ENCODE results near the gene HDAC4.

Gene HDAC4

DNA sequence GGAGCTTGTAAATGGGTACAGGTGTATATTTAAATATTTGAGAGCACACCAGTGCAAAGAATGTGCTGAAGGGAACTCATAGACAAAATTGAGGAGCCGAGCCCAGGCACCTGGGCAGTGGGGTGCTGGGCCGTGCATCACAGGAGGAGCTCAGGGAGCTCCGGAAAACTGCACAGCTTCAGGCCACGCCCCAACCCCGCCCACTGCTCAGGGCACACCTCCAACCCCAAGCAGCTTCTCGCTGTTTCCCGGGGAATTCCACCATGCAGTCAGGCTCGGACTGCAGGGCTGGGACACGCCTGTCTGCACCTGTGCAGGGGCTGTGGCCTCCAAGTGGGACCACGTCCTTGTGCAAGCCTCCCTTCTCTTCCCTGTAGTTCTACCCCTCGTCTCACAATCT is 243.0 kb downstream of the HDAC4 start:
- H3K9me3 ChIP-seq (ENCODE audit: insufficient read depth, low read depth, low read length), result no peaks in the 10 kb centered on the region
- no peak overlapping the region for H3K4me2 ChIP-seq (ENCODE audit: low read depth, low read length, poor library complexity, severe bottlenecking)

DNA sequence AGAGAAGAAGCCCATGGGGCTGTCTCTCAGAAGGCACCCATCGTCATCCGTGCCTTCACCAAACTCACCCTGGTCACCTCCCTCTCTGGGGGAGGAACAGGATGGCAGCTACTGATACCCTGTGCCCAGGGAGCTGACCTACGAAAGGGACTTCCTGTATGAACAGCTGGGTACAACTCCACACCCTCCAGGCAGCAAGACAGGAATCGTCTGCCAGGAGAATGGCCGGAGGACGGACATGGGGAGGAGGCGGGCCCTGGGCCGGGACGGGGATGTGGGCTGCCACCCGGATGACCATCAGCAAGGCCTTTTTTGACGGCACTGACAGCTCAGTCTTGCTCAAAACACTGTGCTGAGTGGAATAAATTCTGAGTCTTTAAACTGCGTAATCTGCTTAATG is 243.6 kb downstream of the HDAC4 start:
- Histone ChIP-seq H4K20me1 (ENCODE audit: insufficient read depth, low read length, poor library complexity, severe bottlenecking) (no peaks in the 10 kb centered on the region), H3K9me2 (replicated peaks; ENCODE audit: low read depth, low read length) (no peaks in the 10 kb centered on the region), H3K9ac (ENCODE audit: low read depth, low read length, poor library complexity, severe bottlenecking) (no peak overlapping the region), H2AFZ (ENCODE audit: low read length) (no peak overlapping the region), H3K4me3 (ENCODE audit: low read length, poor library complexity, severe bottlenecking) (no peak overlapping the region), H3K4me2 (ENCODE audit: low read depth, low read length, poor library complexity, severe bottlenecking) (no peak overlapping the region), H3K27me3 (ENCODE audit: insufficient read depth, low read length, poor library complexity, severe bottlenecking) (no peaks in the 10 kb centered on the region), H3F3A (ENCODE audit: low read depth) (no peaks in the 10 kb centered on the region), H3K9me3 (ENCODE audit: insufficient read depth, low read depth, low read length) (no peaks in the 10 kb centered on the region), H3K4me1 (ENCODE audit: insufficient read depth, low read length, poor library complexity, severe bottlenecking) (no peaks in the 10 kb centered on the region), H3K36me3 (ENCODE audit: insufficient read depth, low read length) (peaks cover 15% of the 10 kb centered on the region; the same call in 1 of the 2 replicates), H3K79me2 (ENCODE audit: insufficient read depth, low read length) (no peaks in the 10 kb centered on the region)
- no peak for TF ChIP-seq EZH2phosphoT487 (IDR thresholded peaks at IDR 0.05; ENCODE audit: borderline replicate concordance)
- TF ChIP-seq, protein P1, sequence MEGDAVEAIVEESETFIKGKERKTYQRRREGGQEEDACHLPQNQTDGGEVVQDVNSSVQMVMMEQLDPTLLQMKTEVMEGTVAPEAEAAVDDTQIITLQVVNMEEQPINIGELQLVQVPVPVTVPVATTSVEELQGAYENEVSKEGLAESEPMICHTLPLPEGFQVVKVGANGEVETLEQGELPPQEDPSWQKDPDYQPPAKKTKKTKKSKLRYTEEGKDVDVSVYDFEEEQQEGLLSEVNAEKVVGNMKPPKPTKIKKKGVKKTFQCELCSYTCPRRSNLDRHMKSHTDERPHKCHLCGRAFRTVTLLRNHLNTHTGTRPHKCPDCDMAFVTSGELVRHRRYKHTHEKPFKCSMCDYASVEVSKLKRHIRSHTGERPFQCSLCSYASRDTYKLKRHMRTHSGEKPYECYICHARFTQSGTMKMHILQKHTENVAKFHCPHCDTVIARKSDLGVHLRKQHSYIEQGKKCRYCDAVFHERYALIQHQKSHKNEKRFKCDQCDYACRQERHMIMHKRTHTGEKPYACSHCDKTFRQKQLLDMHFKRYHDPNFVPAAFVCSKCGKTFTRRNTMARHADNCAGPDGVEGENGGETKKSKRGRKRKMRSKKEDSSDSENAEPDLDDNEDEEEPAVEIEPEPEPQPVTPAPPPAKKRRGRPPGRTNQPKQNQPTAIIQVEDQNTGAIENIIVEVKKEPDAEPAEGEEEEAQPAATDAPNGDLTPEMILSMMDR (conservative IDR thresholded peaks at IDR 0.05; ENCODE audit: low read length), result no peak

More for the DNA sequence above, 243.0 kb downstream of the HDAC4 start:
- Histone ChIP-seq H3K4me1 (ENCODE audit: insufficient read depth, low read length, poor library complexity, severe bottlenecking) (no peaks in the 10 kb centered on the region), H3K79me2 (ENCODE audit: insufficient read depth, low read length) (no peaks in the 10 kb centered on the region), H2AFZ (ENCODE audit: low read length) (no peak overlapping the region), H4K20me1 (ENCODE audit: insufficient read depth, low read length, poor library complexity, severe bottlenecking) (no peaks in the 10 kb centered on the region), H3K4me3 (ENCODE audit: low read length, poor library complexity, severe bottlenecking) (no peak overlapping the region), H3K27me3 (ENCODE audit: insufficient read depth, low read length, poor library complexity, severe bottlenecking) (no peaks in the 10 kb centered on the region), H3K9me2 (replicated peaks; ENCODE audit: low read depth, low read length) (no peaks in the 10 kb centered on the region), H3F3A (ENCODE audit: low read depth) (no peaks in the 10 kb centered on the region), H3K36me3 (ENCODE audit: insufficient read depth, low read length) (peaks cover 19% of the 10 kb centered on the region; the same call in 1 of the 2 replicates), H3K9ac (ENCODE audit: low read depth, low read length, poor library complexity, severe bottlenecking) (no peak overlapping the region)
- TF ChIP-seq, protein P1 (conservative IDR thresholded peaks at IDR 0.05; ENCODE audit: low read length), result no peak
- no peak for TF ChIP-seq EZH2phosphoT487 (IDR thresholded peaks at IDR 0.05; ENCODE audit: borderline replicate concordance)

- Histone ChIP-seq H4K20me1 (ENCODE audit: insufficient read depth, low read length, poor library complexity, severe bottlenecking) (no peaks in the 10 kb centered on the region), H3F3A (ENCODE audit: low read depth) (no peaks in the 10 kb centered on the region), H3K4me1 (ENCODE audit: insufficient read depth, low read length, poor library complexity, severe bottlenecking) (no peaks in the 10 kb centered on the region), H3K9ac (ENCODE audit: low read depth, low read length, poor library complexity, severe bottlenecking) (no peak overlapping the region), H3K27me3 (ENCODE audit: insufficient read depth, low read length, poor library complexity, severe bottlenecking) (no peaks in the 10 kb centered on the region), H2AFZ (ENCODE audit: low read length) (no peak overlapping the region), H3K9me3 (ENCODE audit: insufficient read depth, low read depth, low read length) (no peaks in the 10 kb centered on the region), H3K4me3 (ENCODE audit: low read length, poor library complexity, severe bottlenecking) (no peak overlapping the region), H3K79me2 (ENCODE audit: insufficient read depth, low read length) (no peaks in the 10 kb centered on the region), H3K9me2 (replicated peaks; ENCODE audit: low read depth, low read length) (no peaks in the 10 kb centered on the region), H3K36me3 (ENCODE audit: insufficient read depth, low read length) (peaks cover 14% of the 10 kb centered on the region; the same call in 1 of the 2 replicates), H3K4me2 (ENCODE audit: low read depth, low read length, poor library complexity, severe bottlenecking) (no peak overlapping the region)
- TF ChIP-seq EZH2phosphoT487 (IDR thresholded peaks at IDR 0.05; ENCODE audit: borderline replicate concordance), result no peak
- TF ChIP-seq, protein P1 (conservative IDR thresholded peaks at IDR 0.05; ENCODE audit: low read length), result no peak
These were observed 244.1 kb downstream of the HDAC4 start for GRCh38 chr2:239156516-239157265.

All from Loucy (cell line).